Endothelial cell of umbilical vein (primary cell): Measurements from ENCODE around the gene CRISP3. TPM values are rescaled to one million over a fixed set of nuclear protein-coding genes. Genes with fewer than 3 reads are reported as not detected.

ENCODE experiments used
- BruUV-seq: library from RNA; stranded (reverse); fragments of 400-500 nt; replicated peaks from 2 replicates; lab custom pipeline; 2021; lab: Mats Ljungman, UMichigan
- CTCF ChIA-PET: fragments of 300-600, 350-600 bp; sonication (Branson Sonifier 250); formaldehyde crosslinking; loops from one replicate; lab custom pipeline; 2021; ENCODE audit warnings: antibody characterized with exemption, inconsistent platforms; lab: Charles Lee
- POLR2A ChIA-PET: fragments of 300-600, 350-600 bp; sonication (Branson Sonifier 250); formaldehyde crosslinking; loops from one replicate; lab custom pipeline; 2021; ENCODE audit warnings: antibody characterized with exemption, inconsistent platforms; lab: Charles Lee
- DNase-seq: peaks from one replicate; pipeline ENCODE4 v3.0.0-alpha.2; 2011; ENCODE audit warnings: low read depth, low spot score
- FAIRE-seq: peaks from 2 replicates; lab custom pipeline; 2011; peaks lifted over from hg19 to GRCh38; lab: Jason Lieb, UNC
- H2AFZ ChIP-seq: 2 replicates; pipeline ENCODE4 v1.6.0; 2012; ENCODE audit warnings: low read depth, low read length, control low read depth, inconsistent platforms
- H3K27ac ChIP-seq: 2 replicates; pipeline ENCODE4 v1.5.1; 2011; ENCODE audit warnings: low read depth, mild to moderate bottlenecking, control low read depth, low read length, moderate library complexity; ENCODE audit not compliant: insufficient read depth
- H3K27me3 ChIP-seq, 2 experiments: 2 replicates each; pipeline versions ENCODE4 v1.6.0 to v1.6.1; 2011; ENCODE audit warnings: low read length in 2 of 2, mixed read lengths in 1 of 2; ENCODE audit not compliant: control insufficient read depth in 2 of 2, insufficient read depth in 2 of 2
- H3K36me3 ChIP-seq, 2 experiments: 2 replicates in 1 of 2; 3 replicates in 1 of 2; pipeline ENCODE4 v1.5.1; 2011; ENCODE audit warnings: low read length in 2 of 2, mild to moderate bottlenecking in 1 of 2, moderate library complexity in 1 of 2; ENCODE audit not compliant: control insufficient read depth in 2 of 2, insufficient read depth in 2 of 2; ENCODE audit errors: extremely low read depth in 1 of 2
- H3K4me1 ChIP-seq: 3 replicates; pipeline ENCODE4 v1.5.1; 2011; ENCODE audit warnings: mild to moderate bottlenecking, low read length; ENCODE audit not compliant: control insufficient read depth, insufficient read depth; ENCODE audit errors: extremely low read depth
- H3K4me2 ChIP-seq: 2 replicates; pipeline ENCODE4 v1.6.1; 2011; ENCODE audit warnings: low read length, control low read depth, mixed read lengths; ENCODE audit not compliant: insufficient read depth
- H3K4me3 ChIP-seq, 3 experiments: fragments of 200-600 bp in 1 of 3; sonication (generic), shearing (Covaris generic) in 1 of 3; replicated peaks in 1 of 3; 2 replicates each; pipeline ENCODE4 v1.5.1; 2011 to 2016; ENCODE audit warnings: control low read depth in 3 of 3, low read length in 3 of 3, mild to moderate bottlenecking in 2 of 3, inconsistent platforms in 1 of 3, low read depth in 1 of 3, moderate library complexity in 1 of 3; ENCODE audit not compliant: insufficient read depth in 1 of 3
- H3K79me2 ChIP-seq: 2 replicates; pipeline ENCODE4 v1.6.0; 2012; ENCODE audit warnings: low read length, inconsistent platforms; ENCODE audit not compliant: control insufficient read depth, insufficient read depth
- H3K9ac ChIP-seq: replicated peaks from 2 replicates; pipeline ENCODE3; 2011; ENCODE audit warnings: low read length, control low read depth; ENCODE audit not compliant: insufficient read depth; ENCODE audit errors: extremely low read depth
- H3K9me1 ChIP-seq: replicated peaks from 3 replicates; pipeline ENCODE4 v1.6.0; 2011; ENCODE audit warnings: mild to moderate bottlenecking, low read length; ENCODE audit not compliant: control insufficient read depth, insufficient read depth; ENCODE audit errors: extremely low read depth
- H3K9me3 ChIP-seq: replicated peaks from 2 replicates; pipeline ENCODE4 v1.5.1; 2012; ENCODE audit warnings: low read length, inconsistent platforms; ENCODE audit not compliant: control insufficient read depth, insufficient read depth
- H4K20me1 ChIP-seq: replicated peaks from 2 replicates; pipeline ENCODE3; 2011; ENCODE audit warnings: mild to moderate bottlenecking, low read length; ENCODE audit not compliant: control insufficient read depth, insufficient read depth; ENCODE audit errors: extremely low read depth
- CTCF ChIP-seq, 2 donors: IDR thresholded peaks; 1 replicate in 1 of 2; 2 replicates in 1 of 2; pipeline ENCODE4 v1.5.1; 2011; ENCODE audit warnings: low read length in 2 of 2, mild to moderate bottlenecking in 2 of 2, moderate library complexity in 2 of 2, control low read depth in 1 of 2, inconsistent platforms in 1 of 2, low read depth in 1 of 2; ENCODE audit not compliant: insufficient read depth in 1 of 2; ENCODE audit errors: extremely low read depth in 1 of 2
- EZH2 ChIP-seq: IDR thresholded peaks from 2 replicates; pipeline ENCODE4 v1.6.1; 2012; ENCODE audit warnings: borderline replicate concordance, low read depth, mild to moderate bottlenecking, moderate library complexity, low read length, inconsistent platforms; ENCODE audit not compliant: severe bottlenecking
- FOS ChIP-seq: IDR thresholded peaks from 2 replicates; pipeline ENCODE4 v1.6.1; 2011; ENCODE audit warnings: mild to moderate bottlenecking, low read length, moderate library complexity, borderline replicate concordance; ENCODE audit not compliant: insufficient read depth
- GATA2 ChIP-seq: IDR thresholded peaks from 2 replicates; pipeline ENCODE4 v1.7.0; 2011; ENCODE audit warnings: low read depth, mild to moderate bottlenecking, moderate library complexity, mixed read lengths, low read length; ENCODE audit not compliant: insufficient read length, insufficient read depth
- JUN ChIP-seq: IDR thresholded peaks from 2 replicates; pipeline ENCODE4 v1.6.1; 2011; ENCODE audit warnings: borderline replicate concordance, low read depth; ENCODE audit not compliant: insufficient read length, insufficient read depth
- MAX ChIP-seq: IDR thresholded peaks from 2 replicates; pipeline ENCODE4 v1.6.1; 2011; ENCODE audit not compliant: insufficient read depth, insufficient read length
- MYC ChIP-seq: IDR thresholded peaks from one replicate; pipeline ENCODE4 v1.6.1; 2011; ENCODE audit warnings: mild to moderate bottlenecking, low read depth, low read length
- POLR2A ChIP-seq: IDR thresholded peaks from 2 replicates; pipeline ENCODE4 v1.6.1; 2012; ENCODE audit warnings: low read depth, mild to moderate bottlenecking, control low read depth, low read length
- POLR2AphosphoS5 ChIP-seq: IDR thresholded peaks from 2 replicates; pipeline ENCODE4 v1.6.1; 2012; ENCODE audit warnings: low read depth, mild to moderate bottlenecking, control low read depth, low read length, moderate library complexity; ENCODE audit not compliant: insufficient read depth
- dilution Hi-C: fragments of 300-500 bp; cut with MboI; formaldehyde crosslinking; loops from one replicate; pipeline ENCODE4 v1.15.0; 2019; ENCODE audit warnings: low sequenced_read_pairs; ENCODE audit not compliant: extremely low pct_ligation_motif_present
- intact Hi-C: fragments of 100-400 bp; cut with micrococcal nuclease; formaldehyde crosslinking; loops from one replicate; pipeline ENCODE4 v1.10.0; 2022
- polyA plus RNA-seq, 4 experiments: library from polyadenylated mRNA; depleted of rRNA in 3 of 4; stranded (reverse) in 3 of 4; unstranded in 1 of 4; fragments of >200 nt; gene quantifications; 2 replicates each; pipeline versions ENCODE4 v1.2.1 to v1.2.3, GENCODE V29; 2011 to 2012; ENCODE audit warnings: missing spikeins in 1 of 4
- total RNA-seq: library from RNA; stranded (reverse); gene quantifications from 2 replicates; pipeline ENCODE4 v1.2.3, GENCODE V29; 2021

Gene CRISP3
- total and polyA plus RNA-seq, 2 donors (not counting 3 experiments of a cell fraction or from before 2014, with no cell fraction given), result not detected

GRCh38 chr6:49766762-49767161 lies 22.6 kb upstream of the CRISP3 start:
- Histone ChIP-seq H3K27me3 (no peaks in the 10 kb centered on the region), H3K4me3 (no peak overlapping the region), H3K4me2 (no peak overlapping the region), H3K4me1 (no peaks in the 10 kb centered on the region), H4K20me1 (no peaks in the 10 kb centered on the region), H3K9ac (no peak overlapping the region), H3K79me2 (no peaks in the 10 kb centered on the region), H3K36me3 (no peaks in the 10 kb centered on the region), H3K27ac (no peak overlapping the region), H2AFZ (no peak overlapping the region), H3K9me1 (no peaks in the 10 kb centered on the region), H3K9me3 (no peaks in the 10 kb centered on the region)
- DNase-seq (no peak), FAIRE-seq (no peak)
- dilution Hi-C loops, result no loop called here
- TF ChIP-seq MYC (no peak), EZH2 (no peak), FOS (no peak), POLR2AphosphoS5 (no peak), GATA2 (no peak), JUN (no peak), POLR2A (no peak), MAX (no peak), CTCF (IDR thresholded peaks at IDR 0.05; ENCODE audit: extremely low read depth in 1 of 2, insufficient read depth in 1 of 2, low read depth in 1 of 2, low read length in 2 of 2) (no peak)
- intact Hi-C loops, result no loop called here
- BruUV-seq, result no TSS peak
- ChIA-PET CTCF (no interaction called here), POLR2A (no interaction called here)
